HEK293 (cell line): ENCODE data around the gene SPOCK3.

Source experiments
- CTCF ChIA-PET: fragments of 350-600 bp; formaldehyde crosslinking; extraction: SDS; loops from one replicate; lab custom pipeline; 2021; ENCODE audit warnings: antibody characterized with exemption; lab: Yijun Ruan, JAX
- POLR2A ChIA-PET: fragments of 300-600 bp; formaldehyde crosslinking; extraction: SDS; loops from one replicate; lab custom pipeline; 2020; ENCODE audit warnings: antibody characterized with exemption, inconsistent platforms; lab: Yijun Ruan, JAX
- H3K27ac ChIP-seq: fragments of 200-500 bp; sonication (Bioruptor generic); 2 replicates; pipeline ENCODE4 v1.5.1; 2014; ENCODE audit warnings: low read depth, low read length, control low read depth, inconsistent platforms; ENCODE audit errors: extremely low read depth
- H3K36me3 ChIP-seq, 2 experiments: fragments of 200-500 bp in 1 of 2; sonication (Bioruptor generic) in 1 of 2; 1 replicate in 1 of 2; 2 replicates in 1 of 2; pipeline ENCODE4 v1.5.1; 2014 to 2017; ENCODE audit warnings: inconsistent platforms in 2 of 2, low read length in 2 of 2; ENCODE audit not compliant: control insufficient read depth in 2 of 2, insufficient read depth in 1 of 2
- H3K4me1 ChIP-seq: fragments of 200-500 bp; sonication (Bioruptor generic); 2 replicates; pipeline ENCODE4 v1.5.1; 2014; ENCODE audit warnings: mild to moderate bottlenecking, low read length, inconsistent platforms; ENCODE audit not compliant: control insufficient read depth, insufficient read depth
- H3K4me3 ChIP-seq: 2 replicates; pipeline ENCODE4 v1.5.1; 2011; ENCODE audit warnings: low read depth, mild to moderate bottlenecking, control low read depth, low read length, moderate library complexity
- H3K9me3 ChIP-seq: fragments of 200-500 bp; sonication (Bioruptor generic); 2 replicates; pipeline ENCODE4 v1.5.1; 2014; ENCODE audit warnings: low read depth, low read length, inconsistent platforms; ENCODE audit not compliant: control insufficient read depth, insufficient read depth
- ZNF16 ChIP-seq: fragments of 450-650 bp; formaldehyde crosslinking; IDR thresholded peaks from 2 replicates; pipeline ENCODE4 v1.5.1; 2016; ENCODE audit warnings: low read depth, missing biosample characterization, missing genetic modification characterization
- ZNF266 ChIP-seq: fragments of 450-650 bp; formaldehyde crosslinking; IDR thresholded peaks from 2 replicates; pipeline ENCODE4 v1.5.1; 2016; ENCODE audit warnings: missing biosample characterization, missing genetic modification characterization, low read depth
- ZNF311 ChIP-seq: fragments of 450-650 bp; formaldehyde crosslinking; IDR thresholded peaks from 2 replicates; pipeline ENCODE4 v1.5.1; 2017; ENCODE audit warnings: missing biosample characterization, missing genetic modification characterization, borderline replicate concordance
- ZNF423 ChIP-seq: fragments of 450-650 bp; formaldehyde crosslinking; IDR thresholded peaks from 2 replicates; pipeline ENCODE4 v1.5.1; 2016; ENCODE audit warnings: missing biosample characterization, missing genetic modification characterization
- ZNF530 ChIP-seq: fragments of 450-650 bp; formaldehyde crosslinking; IDR thresholded peaks from 2 replicates; pipeline ENCODE4 v1.5.1; 2016; ENCODE audit warnings: low read depth, missing biosample characterization, missing genetic modification characterization
- ZNF548 ChIP-seq: fragments of 450-650 bp; formaldehyde crosslinking; IDR thresholded peaks from 2 replicates; pipeline ENCODE4 v1.5.1; 2016; ENCODE audit warnings: missing biosample characterization, missing genetic modification characterization
- ZNF549 ChIP-seq: fragments of 450-650 bp; IDR thresholded peaks from 2 replicates; pipeline ENCODE4 v1.5.1; 2018; ENCODE audit warnings: missing biosample characterization, missing genetic modification characterization, mild to moderate bottlenecking, inconsistent platforms, moderate library complexity
- ZNF585B ChIP-seq: fragments of 450-650 bp; formaldehyde crosslinking; IDR thresholded peaks from 2 replicates; pipeline ENCODE4 v1.5.1; 2016; ENCODE audit warnings: missing biosample characterization, missing genetic modification characterization
- ZNF792 ChIP-seq: fragments of 450-650 bp; formaldehyde crosslinking; IDR thresholded peaks from 2 replicates; pipeline ENCODE4 v1.5.1; 2016; ENCODE audit warnings: missing biosample characterization, missing genetic modification characterization
- TF ChIP-seq, protein P1 (sequence below): fragments of 450-650 bp; formaldehyde crosslinking; conservative IDR thresholded peaks from 2 replicates; pipeline ENCODE4 v1.5.1; 2016; ENCODE audit warnings: low read depth, missing biosample characterization, missing genetic modification characterization
- TF ChIP-seq, protein P2 (sequence below): fragments of 450-650 bp; formaldehyde crosslinking; optimal IDR thresholded peaks from 2 replicates; pipeline ENCODE3; 2016; ENCODE audit warnings: missing biosample characterization, mild to moderate bottlenecking, missing genetic modification characterization
- TF ChIP-seq, protein P3 (sequence below): fragments of 450-650 bp; formaldehyde crosslinking; IDR thresholded peaks from 2 replicates; pipeline ENCODE4 v1.5.1; 2016; ENCODE audit warnings: missing biosample characterization, missing genetic modification characterization
- TF ChIP-seq, protein P4 (sequence below): fragments of 450-650 bp; formaldehyde crosslinking; IDR thresholded peaks from 2 replicates; pipeline ENCODE4 v1.5.1; 2017; ENCODE audit warnings: missing biosample characterization, mild to moderate bottlenecking, missing genetic modification characterization, moderate library complexity

SPOCK3 gene

DNA sequence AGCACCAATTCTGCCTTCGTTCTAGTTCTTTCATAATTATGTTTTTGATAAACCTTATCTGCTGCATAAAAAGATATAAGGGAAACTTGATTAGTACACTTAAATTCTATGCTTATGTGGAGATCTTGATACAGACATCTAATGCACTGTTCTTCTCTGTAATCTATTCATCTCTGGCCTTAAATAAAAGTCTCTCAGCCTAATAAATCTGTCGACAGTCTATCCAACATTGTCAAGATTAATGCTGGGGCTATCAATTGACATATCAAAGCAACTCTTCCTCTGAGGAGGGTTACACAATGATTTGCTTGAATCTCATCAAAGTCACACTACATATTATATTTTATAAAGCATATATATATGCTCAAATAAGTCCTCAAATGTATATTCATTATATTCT is 545.5 kb downstream of the SPOCK3 start (continued):
- TF ChIP-seq, protein P1, sequence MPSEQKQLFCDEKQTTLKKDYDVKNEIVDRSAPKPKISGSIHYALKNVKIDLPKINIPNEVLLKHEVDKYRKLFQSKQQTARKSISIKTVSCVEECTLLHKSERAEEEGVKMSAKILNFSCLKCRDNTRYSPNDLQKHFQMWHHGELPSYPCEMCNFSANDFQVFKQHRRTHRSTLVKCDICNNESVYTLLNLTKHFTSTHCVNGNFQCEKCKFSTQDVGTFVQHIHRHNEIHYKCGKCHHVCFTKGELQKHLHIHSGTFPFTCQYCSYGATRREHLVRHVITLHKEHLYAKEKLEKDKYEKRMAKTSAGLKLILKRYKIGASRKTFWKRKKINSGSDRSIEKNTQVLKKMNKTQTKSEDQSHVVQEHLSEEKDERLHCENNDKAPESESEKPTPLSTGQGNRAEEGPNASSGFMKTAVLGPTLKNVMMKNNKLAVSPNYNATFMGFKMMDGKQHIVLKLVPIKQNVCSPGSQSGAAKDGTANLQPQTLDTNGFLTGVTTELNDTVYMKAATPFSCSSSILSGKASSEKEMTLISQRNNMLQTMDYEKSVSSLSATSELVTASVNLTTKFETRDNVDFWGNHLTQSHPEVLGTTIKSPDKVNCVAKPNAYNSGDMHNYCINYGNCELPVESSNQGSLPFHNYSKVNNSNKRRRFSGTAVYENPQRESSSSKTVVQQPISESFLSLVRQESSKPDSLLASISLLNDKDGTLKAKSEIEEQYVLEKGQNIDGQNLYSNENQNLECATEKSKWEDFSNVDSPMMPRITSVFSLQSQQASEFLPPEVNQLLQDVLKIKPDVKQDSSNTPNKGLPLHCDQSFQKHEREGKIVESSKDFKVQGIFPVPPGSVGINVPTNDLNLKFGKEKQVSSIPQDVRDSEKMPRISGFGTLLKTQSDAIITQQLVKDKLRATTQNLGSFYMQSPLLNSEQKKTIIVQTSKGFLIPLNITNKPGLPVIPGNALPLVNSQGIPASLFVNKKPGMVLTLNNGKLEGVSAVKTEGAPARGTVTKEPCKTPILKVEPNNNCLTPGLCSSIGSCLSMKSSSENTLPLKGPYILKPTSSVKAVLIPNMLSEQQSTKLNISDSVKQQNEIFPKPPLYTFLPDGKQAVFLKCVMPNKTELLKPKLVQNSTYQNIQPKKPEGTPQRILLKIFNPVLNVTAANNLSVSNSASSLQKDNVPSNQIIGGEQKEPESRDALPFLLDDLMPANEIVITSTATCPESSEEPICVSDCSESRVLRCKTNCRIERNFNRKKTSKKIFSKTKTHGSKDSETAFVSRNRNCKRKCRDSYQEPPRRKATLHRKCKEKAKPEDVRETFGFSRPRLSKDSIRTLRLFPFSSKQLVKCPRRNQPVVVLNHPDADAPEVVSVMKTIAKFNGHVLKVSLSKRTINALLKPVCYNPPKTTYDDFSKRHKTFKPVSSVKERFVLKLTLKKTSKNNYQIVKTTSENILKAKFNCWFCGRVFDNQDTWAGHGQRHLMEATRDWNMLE, result no peak

DNA sequence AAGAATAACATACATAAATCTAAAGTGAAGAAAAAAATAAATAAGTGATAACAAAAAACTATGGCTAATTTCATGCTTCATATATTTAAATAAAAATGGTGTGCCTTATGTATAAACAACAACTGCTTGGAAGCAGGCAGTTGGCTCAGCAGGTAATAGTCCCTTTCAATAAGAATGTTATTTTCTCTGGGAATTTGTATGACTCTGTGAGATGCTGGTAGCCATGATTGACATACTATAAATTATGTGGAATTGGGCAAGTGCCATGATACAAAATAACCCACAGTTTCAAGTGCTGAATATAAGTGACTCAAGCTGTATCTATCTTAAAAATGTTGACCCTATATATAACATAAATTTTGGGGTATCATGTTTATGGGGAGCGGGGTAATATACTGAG is 546.5 kb downstream of the SPOCK3 start:
- H3K9me3 ChIP-seq, result no peaks in the 10 kb centered on the region
- no peak overlapping the region for H3K4me3 ChIP-seq
- H3K36me3 ChIP-seq, result no peaks in the 10 kb centered on the region
- TF ChIP-seq ZNF585B (tag by site-specific recombination) (no peak), ZNF792 (tag by site-specific recombination) (no peak), ZNF549 (no peak), ZNF423 (no peak), ZNF16 (tag by site-specific recombination) (no peak), ZNF530 (tag by site-specific recombination) (no peak), ZNF548 (tag by site-specific recombination) (no peak), ZNF266 (tag by site-specific recombination) (no peak), ZNF311 (tag by site-specific recombination) (no peak)
- TF ChIP-seq, protein P2, sequence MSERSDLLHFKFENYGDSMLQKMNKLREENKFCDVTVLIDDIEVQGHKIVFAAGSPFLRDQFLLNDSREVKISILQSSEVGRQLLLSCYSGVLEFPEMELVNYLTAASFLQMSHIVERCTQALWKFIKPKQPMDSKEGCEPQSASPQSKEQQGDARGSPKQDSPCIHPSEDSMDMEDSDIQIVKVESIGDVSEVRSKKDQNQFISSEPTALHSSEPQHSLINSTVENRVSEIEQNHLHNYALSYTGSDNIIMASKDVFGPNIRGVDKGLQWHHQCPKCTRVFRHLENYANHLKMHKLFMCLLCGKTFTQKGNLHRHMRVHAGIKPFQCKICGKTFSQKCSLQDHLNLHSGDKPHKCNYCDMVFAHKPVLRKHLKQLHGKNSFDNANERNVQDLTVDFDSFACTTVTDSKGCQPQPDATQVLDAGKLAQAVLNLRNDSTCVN (tag by site-specific recombination), result no peak
- TF ChIP-seq, protein P3, sequence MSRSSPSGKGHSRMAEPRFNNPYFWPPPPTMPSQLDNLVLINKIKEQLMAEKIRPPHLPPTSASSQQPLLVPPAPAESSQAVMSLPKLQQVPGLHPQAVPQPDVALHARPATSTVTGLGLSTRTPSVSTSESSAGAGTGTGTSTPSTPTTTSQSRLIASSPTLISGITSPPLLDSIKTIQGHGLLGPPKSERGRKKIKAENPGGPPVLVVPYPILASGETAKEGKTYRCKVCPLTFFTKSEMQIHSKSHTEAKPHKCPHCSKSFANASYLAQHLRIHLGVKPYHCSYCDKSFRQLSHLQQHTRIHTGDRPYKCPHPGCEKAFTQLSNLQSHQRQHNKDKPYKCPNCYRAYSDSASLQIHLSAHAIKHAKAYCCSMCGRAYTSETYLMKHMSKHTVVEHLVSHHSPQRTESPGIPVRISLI (tag by site-specific recombination), result no peak
- TF ChIP-seq, protein P4, sequence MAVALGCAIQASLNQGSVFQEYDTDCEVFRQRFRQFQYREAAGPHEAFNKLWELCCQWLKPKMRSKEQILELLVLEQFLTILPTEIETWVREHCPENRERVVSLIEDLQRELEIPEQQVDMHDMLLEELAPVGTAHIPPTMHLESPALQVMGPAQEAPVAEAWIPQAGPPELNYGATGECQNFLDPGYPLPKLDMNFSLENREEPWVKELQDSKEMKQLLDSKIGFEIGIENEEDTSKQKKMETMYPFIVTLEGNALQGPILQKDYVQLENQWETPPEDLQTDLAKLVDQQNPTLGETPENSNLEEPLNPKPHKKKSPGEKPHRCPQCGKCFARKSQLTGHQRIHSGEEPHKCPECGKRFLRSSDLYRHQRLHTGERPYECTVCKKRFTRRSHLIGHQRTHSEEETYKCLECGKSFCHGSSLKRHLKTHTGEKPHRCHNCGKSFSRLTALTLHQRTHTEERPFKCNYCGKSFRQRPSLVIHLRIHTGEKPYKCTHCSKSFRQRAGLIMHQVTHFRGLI (tag by site-specific recombination), result no peak
- CTCF ChIA-PET, result no interaction called here
- no peak overlapping the region for H3K27ac ChIP-seq
- POLR2A ChIA-PET, result no interaction called here
- H3K4me1 ChIP-seq, result no peaks in the 10 kb centered on the region
